DOHH2 (cell line): ENCODE results near the gene RELB.

Source experiments
- H3F3A ChIP-seq: fragments of 200-600 bp; sonication (generic), shearing (Covaris generic); 2 replicates; pipeline ENCODE4 v1.6.0; 2016; ENCODE audit warnings: antibody characterized with exemption, mild to moderate bottlenecking; ENCODE audit not compliant: control insufficient read depth, insufficient read depth
- H3K27ac ChIP-seq: fragments of 200-600 bp; sonication (generic); 2 replicates; pipeline ENCODE4 v1.5.1; 2014; ENCODE audit warnings: low read depth, mild to moderate bottlenecking, low read length, moderate library complexity
- H3K27me3 ChIP-seq: fragments of 200-600 bp; sonication (generic); 2 replicates; pipeline ENCODE4 v1.6.1; 2014; ENCODE audit warnings: mild to moderate bottlenecking, low read length, mixed read lengths; ENCODE audit not compliant: control insufficient read depth
- H3K36me3 ChIP-seq: fragments of 200-600 bp; sonication (generic); 2 replicates; pipeline ENCODE4 v1.6.1; 2014; ENCODE audit warnings: mild to moderate bottlenecking, low read length, moderate library complexity, mixed read lengths; ENCODE audit not compliant: control insufficient read depth
- H3K4me1 ChIP-seq: fragments of 200-600 bp; sonication (generic); 2 replicates; pipeline ENCODE4 v1.6.1; 2014; ENCODE audit warnings: mild to moderate bottlenecking, low read length, mixed read lengths; ENCODE audit not compliant: control insufficient read depth
- H3K4me2 ChIP-seq: fragments of 200-600 bp; sonication (generic); 2 replicates; pipeline ENCODE4 v1.6.0; 2014; ENCODE audit warnings: mild to moderate bottlenecking, low read length, moderate library complexity
- H3K4me3 ChIP-seq: fragments of 200-600 bp; sonication (generic); 2 replicates; pipeline ENCODE4 v1.5.1; 2014; ENCODE audit warnings: mild to moderate bottlenecking, low read length, mixed read lengths
- H3K79me2 ChIP-seq: fragments of 200-600 bp; sonication (generic); 2 replicates; pipeline ENCODE4 v1.6.1; 2014; ENCODE audit warnings: mild to moderate bottlenecking, low read length, mixed read lengths; ENCODE audit not compliant: control insufficient read depth
- H3K9me2 ChIP-seq: fragments of 200-600 bp; sonication (generic); replicated peaks from 2 replicates; pipeline ENCODE4 v1.6.1; 2014; ENCODE audit warnings: mild to moderate bottlenecking, low read length, mixed read lengths; ENCODE audit not compliant: control insufficient read depth
- H3K9me3 ChIP-seq: fragments of 200-600 bp; sonication (generic); 2 replicates; pipeline ENCODE4 v1.6.1; 2014; ENCODE audit warnings: antibody characterized with exemption, low read length, mixed read lengths; ENCODE audit not compliant: control insufficient read depth, insufficient read depth
- H4K20me1 ChIP-seq: fragments of 200-600 bp; sonication (generic); 2 replicates; pipeline ENCODE4 v1.6.0; 2014; ENCODE audit warnings: low read depth, mild to moderate bottlenecking, antibody characterized with exemption, low read length, moderate library complexity; ENCODE audit not compliant: control insufficient read depth, insufficient read depth
- CTCF ChIP-seq: fragments of 200-600 bp; sonication (generic); IDR thresholded peaks from one replicate; pipeline ENCODE4 v1.5.1; 2014; ENCODE audit warnings: antibody characterized with exemption, mild to moderate bottlenecking, low read depth, low read length; ENCODE audit not compliant: poor library complexity, severe bottlenecking
- EZH2phosphoT487 ChIP-seq: fragments of 200-600 bp; sonication (generic); IDR thresholded peaks from 2 replicates; pipeline ENCODE4 v1.6.1; 2017; ENCODE audit warnings: borderline replicate concordance, mild to moderate bottlenecking, antibody characterized with exemption, low read length, moderate library complexity, mixed read lengths

Gene RELB

GRCh38 chr19:45001087-45001739, at the start of gene RELB:
RELB (plus strand) TSS chr19:45001464; CDS start chr19:45001580, 116 bp downstream.
- Histone ChIP-seq H3K9me3 (no peaks in the 10 kb centered on the region), H3K27me3 (no peaks in the 10 kb centered on the region), H3K4me2 (peak within 1 kb of the TSS; percentile 87), H3K9me2 (no peaks in the 10 kb centered on the region), H3K27ac (peak within 1 kb of the TSS; percentile 90), H3F3A (peaks cover 22% of the 10 kb centered on the region), H3K4me3 (peak within 1 kb of the TSS; percentile 96), H3K36me3 (peaks cover 33% of the 10 kb centered on the region), H4K20me1 (no peaks in the 10 kb centered on the region), H3K4me1 (peaks cover 70% of the 10 kb centered on the region), H3K79me2 (peaks cover 34% of the 10 kb centered on the region)
- no peak for TF ChIP-seq CTCF
- TF ChIP-seq EZH2phosphoT487: no peak

- Histone ChIP-seq H3K79me2 (peaks cover 61% of the 10 kb centered on the region), H4K20me1 (peaks cover 14% of the 10 kb centered on the region), H3K4me2 (peak overlapping the region; percentile 88), H3K4me1 (peaks cover 45% of the 10 kb centered on the region), H3K9me3 (no peaks in the 10 kb centered on the region), H3K9me2 (no peaks in the 10 kb centered on the region), H3K36me3 (peaks cover 28% of the 10 kb centered on the region), H3K27ac (peak overlapping the region; percentile 83), H3K27me3 (no peaks in the 10 kb centered on the region), H3F3A (peaks cover under 1% of the 10 kb centered on the region; the same call in 1 of the 2 replicates), H3K4me3 (peak overlapping the region; percentile 97)
- TF ChIP-seq CTCF (no peak), EZH2phosphoT487 (no peak)
These were observed 47.0 kb upstream of the RELB start for GRCh38 chr19:44954278-44954648.

- Histone ChIP-seq H3K27me3 (no peaks in the 10 kb centered on the region), H3K9me2 (no peaks in the 10 kb centered on the region), H3K36me3 (peaks cover 31% of the 10 kb centered on the region), H3F3A (no peaks in the 10 kb centered on the region; the same call in 1 of the 2 replicates), H3K4me3 (peak within 1 kb of the TSS; percentile 97), H3K4me1 (peaks cover 51% of the 10 kb centered on the region), H4K20me1 (peaks cover 14% of the 10 kb centered on the region), H3K4me2 (peak within 1 kb of the TSS; percentile 88), H3K27ac (peak within 1 kb of the TSS; percentile 83), H3K79me2 (peaks cover 67% of the 10 kb centered on the region), H3K9me3 (no peaks in the 10 kb centered on the region)
- TF ChIP-seq EZH2phosphoT487: no peak
- no peak for TF ChIP-seq CTCF
These were observed 46.4 kb upstream of the RELB start, which contains the start of gene CLPTM1 for GRCh38 chr19:44954649-44955504. CLPTM1 (plus strand) TSS chr19:44955380; CDS start chr19:44955396, 16 bp downstream.
